Stimulated activated CD8-positive, alpha-beta memory T cell treated with anti-CD3 and anti-CD28 coated beads, Interleukin-15, amount 100 ng/mL, for 48 hours (primary cell): ENCODE measurements around the gene TMUB1.

Experiments used
- DNase-seq, 2 donors: peaks; one replicate each; pipeline ENCODE4 v3.0.0-alpha.2; 2020; ENCODE audit warnings: low read depth in 2 of 2

The TMUB1 gene

GRCh38 chr7:151085329-151085690 lies 2.0 kb upstream of the TMUB1 start:
- no peak for DNase-seq

GRCh38 chr7:151083824-151084160 lies 499 bp upstream of the TMUB1 start:
- no peak for DNase-seq

- no peak for DNase-seq
Observed at GRCh38 chr7:151082141-151083070, 887 bp downstream of the TMUB1 start.

- no peak for DNase-seq
Observed at GRCh38 chr7:151081170-151082101, 1.9 kb downstream of the TMUB1 start.

- DNase-seq = peak; percentile 85 to 87
Observed at GRCh38 chr7:151080522-151081169, 2.6 kb downstream of the TMUB1 start, which contains the start of gene FASTK. Gene FASTK (minus strand): TSS chr7:151080809. CDS start chr7:151080766, 43 bp downstream.

GRCh38 chr7:151080067-151080521 lies 3.2 kb downstream of the TMUB1 start:
- no peak for DNase-seq

GRCh38 chr7:151079199-151079910 lies 3.9 kb downstream of the TMUB1 start:
- no peak for DNase-seq

- no peak for DNase-seq
Observed at GRCh38 chr7:151078233-151079040, 4.9 kb downstream of the TMUB1 start.

- no peak for DNase-seq
Observed at GRCh38 chr7:151077705-151078232, 5.5 kb downstream of the TMUB1 start.

- no peak for DNase-seq
Observed at GRCh38 chr7:151076863-151077704, 6.2 kb downstream of the TMUB1 start.

GRCh38 chr7:151075978-151076426 lies 7.3 kb downstream of the TMUB1 start:
- no peak for DNase-seq

- DNase-seq = no peak
Observed at GRCh38 chr7:151075662-151075971, 7.7 kb downstream of the TMUB1 start.

GRCh38 chr7:151074817-151075661 lies 8.3 kb downstream of the TMUB1 start:
- DNase-seq = no peak

- no peak for DNase-seq
Observed at GRCh38 chr7:151073990-151074389, 9.3 kb downstream of the TMUB1 start.

- no peak for DNase-seq
Observed at GRCh38 chr7:151071032-151071866, 12.0 kb downstream of the TMUB1 start.

- DNase-seq = no peak
Observed at GRCh38 chr7:151070574-151070960, 12.7 kb downstream of the TMUB1 start.

- no peak for DNase-seq
Observed at GRCh38 chr7:151069841-151070573, 13.3 kb downstream of the TMUB1 start.
